Activated naive CD4-positive, alpha-beta T cell treated with anti-CD3 and anti-CD28 coated beads, Interleukin-2, amount 50 U/mL, for 16 hours (primary cell): ENCODE measurements around the gene SATB2.

Source experiments
- DNase-seq: peaks from one replicate; pipeline ENCODE4 v3.0.0-alpha.2; 2020

SATB2 gene

GRCh38 chr2:199228887-199229819 is 228.6 kb downstream of the SATB2 start:
- DNase-seq = no peak

DNA sequence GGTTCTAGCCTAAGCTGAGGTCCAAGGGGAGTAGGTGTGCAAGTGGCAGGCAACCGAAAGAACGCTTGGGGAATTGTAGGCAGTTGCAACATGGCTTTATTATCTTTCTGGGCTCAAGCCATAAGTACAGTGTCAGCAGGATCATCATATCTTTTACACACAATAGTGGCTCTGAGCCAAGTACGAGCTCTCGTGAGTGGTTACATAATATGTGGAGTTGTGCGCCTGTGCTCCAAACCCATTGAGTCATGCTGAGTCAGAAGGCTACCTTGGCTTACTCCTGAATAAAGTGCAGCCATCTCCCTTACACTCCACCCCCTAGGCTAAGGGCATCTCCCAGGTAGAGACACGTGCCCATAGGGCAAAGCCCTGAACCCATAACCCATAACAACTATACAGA is 233.9 kb downstream of the SATB2 start:
- DNase-seq = no peak

DNA sequence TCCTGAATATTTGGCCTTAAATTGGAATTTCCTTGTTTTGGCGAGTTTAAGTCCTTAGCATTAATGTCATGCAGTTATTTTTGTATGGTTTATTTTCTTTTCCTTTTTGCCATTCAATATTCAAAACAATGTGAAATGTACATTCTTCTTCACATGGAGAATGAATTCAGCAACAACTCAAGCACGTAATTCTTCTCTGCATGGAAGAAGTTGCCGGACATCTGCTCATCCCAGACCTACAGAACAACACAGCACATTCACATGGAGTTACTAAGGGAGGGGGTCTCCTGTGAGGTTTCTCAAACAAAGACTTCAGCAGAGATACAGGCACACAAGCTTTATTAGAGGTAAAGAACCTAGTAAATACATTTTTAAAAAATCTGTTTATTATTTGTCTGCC is 236.8 kb downstream of the SATB2 start:
- DNase-seq = no peak

- DNase-seq = no peak
Observed at GRCh38 chr2:199219551-199219950, 238.2 kb downstream of the SATB2 start.
